NCI-H2107 treated with DMSO at 0.1 percent for 48 hours (cell line): Measurements from ENCODE around the gene YEATS2.
"Not testable (repeated sequence)": the region's sequence is repeated elsewhere in the genome, so short reads cannot be mapped to it uniquely, and the experiment has no call there.

Experiments used
- DNase-seq: peaks from one replicate; lab custom pipeline; 2025; ENCODE audit not compliant: unreplicated experiment; lab: John Stamatoyannopoulos, UW

The YEATS2 gene

GRCh38 chr3:183697610-183698317, at the start of gene YEATS2:
Gene YEATS2, plus strand, starts transcription at chr3:183697797. Its CDS starts 17,366 bp downstream, at chr3:183715163.
- DNase-seq = peak; percentile 63

- no peak for DNase-seq
Observed at GRCh38 chr3:183650554-183650953, 47.0 kb upstream of the YEATS2 start.

GRCh38 chr3:183653209-183654064, 44.2 kb upstream of the YEATS2 start:
- no peak for DNase-seq

GRCh38 chr3:183654727-183655126, 42.9 kb upstream of the YEATS2 start:
- no peak for DNase-seq

GRCh38 chr3:183662099-183662498, 35.5 kb upstream of the YEATS2 start:
- no peak for DNase-seq

- no peak for DNase-seq
Observed at GRCh38 chr3:183664913-183665381, 32.6 kb upstream of the YEATS2 start.

- no peak for DNase-seq
Observed at GRCh38 chr3:183680061-183680460, 17.5 kb upstream of the YEATS2 start.

GRCh38 chr3:183687705-183688104, 9.9 kb upstream of the YEATS2 start:
- DNase-seq = no peak

- no peak for DNase-seq
Observed at GRCh38 chr3:183688874-183689273, 8.7 kb upstream of the YEATS2 start.

- not testable (repeated sequence) for DNase-seq
Observed at GRCh38 chr3:183689621-183690020, 8.0 kb upstream of the YEATS2 start.

- no peak for DNase-seq
Observed at GRCh38 chr3:183690402-183690995, 7.1 kb upstream of the YEATS2 start.

GRCh38 chr3:183692436-183692835, 5.2 kb upstream of the YEATS2 start:
- no peak for DNase-seq

GRCh38 chr3:183695569-183696364, 1.8 kb upstream of the YEATS2 start:
- DNase-seq = no peak

- DNase-seq = no peak
Observed at GRCh38 chr3:183697123-183697609, 431 bp upstream of the YEATS2 start.

GRCh38 chr3:183698318-183698751, 738 bp downstream of the YEATS2 start:
- peak; percentile 70 for DNase-seq

GRCh38 chr3:183698756-183699155, 1.2 kb downstream of the YEATS2 start:
- DNase-seq = peak; percentile 70

GRCh38 chr3:183699238-183699947, 1.8 kb downstream of the YEATS2 start:
- DNase-seq = no peak

GRCh38 chr3:183701744-183702143, 4.1 kb downstream of the YEATS2 start:
- DNase-seq = peak; percentile 80

- not testable (repeated sequence) for DNase-seq
Observed at GRCh38 chr3:183703892-183704291, 6.3 kb downstream of the YEATS2 start.

- no peak for DNase-seq
Observed at GRCh38 chr3:183710231-183710630, 12.6 kb downstream of the YEATS2 start.
